ENCODE results near the gene DYNLT5.
"Not testable (repeated sequence)": the region's sequence is repeated elsewhere in the genome, so short reads cannot be mapped to it uniquely, and the experiment has no call there.

DYNLT5 gene

GRCh38 chr1:66750577-66750976 is 1.7 kb upstream of the DYNLT5 start:
- no peak for DNase-seq (ENCODE audit: low spot score)

- DNase-seq (ENCODE audit: low spot score) = no peak
Observed at GRCh38 chr1:66751160-66751559, 1.1 kb upstream of the DYNLT5 start.

DNA sequence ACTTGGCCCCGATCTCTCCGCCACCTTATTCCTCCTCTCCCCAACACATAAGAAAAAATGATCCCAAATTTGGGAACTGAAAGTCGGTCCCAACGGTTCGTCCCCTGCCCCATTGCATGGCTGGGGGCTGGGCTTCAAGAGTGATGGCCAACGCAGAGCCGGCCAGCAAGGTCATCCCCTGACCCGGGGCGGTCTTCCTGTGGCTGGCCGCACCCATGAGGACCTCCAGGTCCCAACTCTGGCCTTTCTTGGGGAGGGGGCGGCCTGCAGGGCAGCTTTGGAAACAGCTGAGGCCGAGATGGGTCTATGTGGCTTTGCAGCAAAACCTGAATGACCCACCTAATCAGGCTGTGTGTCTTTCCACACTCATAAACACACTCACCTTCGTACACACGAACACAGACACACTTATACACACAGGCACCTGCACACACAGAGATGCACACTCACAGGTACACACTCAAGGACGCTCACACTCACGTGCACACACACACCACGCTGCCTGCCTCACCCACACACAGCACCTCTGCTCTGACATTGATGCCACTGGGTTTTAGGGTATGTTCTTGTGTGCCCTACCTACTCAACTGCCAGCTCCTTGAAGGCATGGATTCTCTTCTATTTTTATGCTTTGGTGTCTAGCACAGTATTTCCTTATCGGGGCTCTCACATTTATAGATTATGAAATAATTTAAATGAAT is 562 bp downstream of the DYNLT5 start:
- DNase-seq (ENCODE audit: low spot score) = no peak

GRCh38 chr1:66757722-66758240 is 5.5 kb downstream of the DYNLT5 start:
- DNase-seq (ENCODE audit: low spot score) = no peak

DNA sequence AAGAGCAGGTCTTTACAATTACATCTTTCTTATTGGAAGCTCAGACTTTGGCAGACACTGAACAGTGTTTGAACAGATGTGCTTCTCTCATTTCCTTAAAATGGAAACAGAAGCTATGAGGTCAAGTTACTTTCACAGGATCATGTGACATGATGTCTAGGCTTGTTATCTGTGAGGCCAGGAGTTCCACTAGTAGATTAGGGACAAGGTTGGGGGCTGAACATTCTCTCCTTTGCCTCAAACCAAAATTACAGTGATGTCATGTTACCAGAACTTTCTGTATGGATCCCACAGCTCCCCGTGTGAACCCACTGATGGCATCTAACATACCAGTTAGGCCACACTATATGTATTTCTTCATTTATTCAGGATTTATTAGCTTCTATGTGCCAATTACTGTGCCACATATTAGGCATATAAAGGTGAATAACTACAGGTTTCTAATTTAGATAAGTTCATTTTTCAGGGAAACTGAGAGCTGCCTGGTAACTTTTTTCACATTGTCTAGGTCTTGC is 6.0 kb downstream of the DYNLT5 start:
- no peak for DNase-seq (ENCODE audit: low spot score)

GRCh38 chr1:66760506-66760905 is 8.2 kb downstream of the DYNLT5 start:
- no peak for DNase-seq (ENCODE audit: low spot score)

GRCh38 chr1:66761221-66761620 is 9.0 kb downstream of the DYNLT5 start:
- DNase-seq (ENCODE audit: low spot score) = no peak

DNA sequence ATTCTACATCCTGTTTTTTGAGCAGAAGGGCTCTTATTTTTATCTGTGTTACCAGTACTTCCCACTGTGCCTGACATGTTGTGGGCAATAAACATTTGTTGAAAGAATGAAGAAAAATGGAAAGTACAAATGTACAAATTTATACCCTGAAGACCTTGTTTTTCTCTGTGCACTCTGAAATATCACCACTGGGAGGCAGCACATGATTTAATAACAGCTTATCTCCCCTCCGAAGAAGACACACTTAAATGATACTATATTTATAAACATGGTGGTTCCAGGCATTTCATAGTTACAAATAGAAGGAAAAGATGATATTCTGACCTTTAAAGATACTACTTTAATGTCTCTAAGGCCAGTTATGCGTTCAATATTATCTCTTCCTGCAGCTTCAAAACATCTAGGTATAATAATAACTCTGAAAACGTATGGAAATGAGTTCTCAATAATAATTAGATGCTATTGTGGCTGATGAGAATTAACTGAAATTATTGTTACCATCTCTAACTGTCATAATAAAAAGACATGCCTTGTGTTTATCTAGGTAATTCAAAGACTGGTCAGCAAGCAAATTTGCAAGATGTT is 12.8 kb downstream of the DYNLT5 start:
- DNase-seq (ENCODE audit: low spot score) = peak; percentile 56

- no peak for DNase-seq (ENCODE audit: low spot score)
Observed at GRCh38 chr1:66767626-66768025, 15.4 kb downstream of the DYNLT5 start.

DNA sequence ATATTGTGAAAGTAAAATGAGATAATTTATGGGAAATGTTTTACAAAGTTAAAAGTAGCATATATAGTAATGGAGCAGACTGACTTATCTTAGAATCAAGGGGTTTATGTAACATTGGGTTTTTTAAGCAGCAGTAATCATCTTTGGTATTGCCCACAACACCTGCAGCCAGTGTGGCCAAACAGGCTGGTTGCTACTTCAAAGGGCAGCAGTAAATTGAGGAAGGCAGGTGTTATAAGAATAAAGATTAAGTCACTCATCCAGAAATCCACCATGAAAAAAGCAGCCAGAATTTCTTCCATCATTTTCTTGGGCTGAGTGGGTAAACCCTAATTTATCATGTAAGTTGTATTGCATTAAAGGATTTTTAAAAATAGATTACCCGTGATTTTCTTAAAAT is 16.7 kb downstream of the DYNLT5 start:
- no peak for DNase-seq (ENCODE audit: low spot score)

GRCh38 chr1:66769512-66770229 is 17.4 kb downstream of the DYNLT5 start:
- DNase-seq (ENCODE audit: low spot score) = no peak

GRCh38 chr1:66770240-66770639 is 18.0 kb downstream of the DYNLT5 start:
- DNase-seq (ENCODE audit: low spot score) = no peak

DNA sequence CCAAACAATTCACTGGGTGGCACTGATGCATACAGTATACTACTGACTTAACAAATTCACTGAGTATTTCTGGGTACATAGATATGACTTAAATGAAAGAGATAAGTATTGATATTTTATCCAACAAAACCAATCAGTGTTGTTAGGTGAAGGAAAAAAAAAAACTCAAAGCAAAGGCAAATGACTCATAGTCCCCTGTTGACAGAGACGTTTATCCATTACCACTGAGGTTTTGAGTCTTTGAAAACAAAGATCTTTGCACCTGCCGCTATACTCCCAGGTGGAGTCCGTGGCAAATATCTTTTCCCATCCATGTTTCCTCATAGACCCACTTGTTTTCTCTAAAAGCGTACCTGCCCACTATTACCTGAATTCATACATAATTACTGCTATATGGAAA is 18.4 kb downstream of the DYNLT5 start:
- DNase-seq (ENCODE audit: low spot score) = no peak

DNA sequence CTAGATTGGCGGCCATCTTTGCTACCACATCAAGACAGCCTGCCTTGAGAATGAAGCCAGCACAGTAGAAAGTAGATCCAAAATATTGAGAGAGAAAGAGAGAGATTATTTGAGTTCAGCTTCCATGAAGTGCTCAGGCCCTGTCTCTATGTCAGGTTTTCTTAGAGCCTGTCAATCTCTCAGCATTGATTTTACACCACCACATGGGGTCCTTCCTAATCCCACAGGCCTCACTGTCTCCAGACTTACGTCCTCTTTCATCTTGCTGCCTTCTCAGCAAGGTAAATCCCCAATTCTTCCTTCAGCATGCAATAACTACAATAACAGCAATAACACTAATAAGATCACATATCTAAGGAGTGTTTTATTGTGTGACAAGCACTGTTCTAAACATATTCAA is 21.0 kb downstream of the DYNLT5 start:
- DNase-seq (ENCODE audit: low spot score) = no peak

DNA sequence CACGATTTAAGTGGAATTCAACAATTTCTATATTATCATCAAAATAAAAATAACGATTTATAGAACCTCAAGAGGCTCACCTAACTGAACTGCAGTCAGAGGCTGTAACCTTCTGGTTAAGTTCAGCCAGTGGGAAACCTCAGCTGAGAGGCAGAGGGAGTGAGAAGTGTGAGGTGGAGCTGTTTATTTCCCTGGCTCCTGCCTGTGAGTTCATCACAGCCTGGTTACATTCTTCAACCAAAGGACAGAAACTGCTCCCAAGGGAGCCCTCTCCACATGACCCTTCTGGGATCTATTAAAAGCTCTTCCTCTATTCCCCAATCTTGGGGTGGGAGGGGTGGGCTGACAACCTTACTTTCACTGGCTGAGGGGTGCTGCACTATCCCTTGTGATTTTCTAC is 22.2 kb downstream of the DYNLT5 start:
- no peak for DNase-seq (ENCODE audit: low spot score)

- DNase-seq (ENCODE audit: low spot score) = no peak
Observed at GRCh38 chr1:66775646-66776045, 23.4 kb downstream of the DYNLT5 start.

DNA sequence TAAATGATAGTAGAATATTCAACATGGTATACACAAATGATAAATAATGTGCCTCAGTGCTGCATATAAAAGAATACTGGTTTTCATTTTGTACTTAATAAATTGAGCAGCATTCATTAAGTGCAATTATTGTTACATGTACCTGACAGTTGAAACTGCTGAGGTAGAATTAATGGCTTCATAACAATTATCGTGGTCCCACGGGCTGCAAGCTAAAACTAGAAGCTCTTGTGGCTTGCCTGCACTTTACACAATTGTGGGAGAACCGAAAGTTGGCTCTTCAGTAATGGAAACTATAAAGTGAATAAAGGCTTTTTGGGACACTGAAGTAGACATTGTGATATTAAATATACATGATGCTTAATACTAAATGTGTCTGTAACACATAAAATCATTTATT is 25.6 kb downstream of the DYNLT5 start:
- DNase-seq (ENCODE audit: low spot score) = no peak

- DNase-seq (ENCODE audit: low spot score) = no peak
Observed at GRCh38 chr1:66778266-66778665, 26.0 kb downstream of the DYNLT5 start.

- no peak for DNase-seq (ENCODE audit: low spot score)
Observed at GRCh38 chr1:66778969-66779368, 26.7 kb downstream of the DYNLT5 start.

DNA sequence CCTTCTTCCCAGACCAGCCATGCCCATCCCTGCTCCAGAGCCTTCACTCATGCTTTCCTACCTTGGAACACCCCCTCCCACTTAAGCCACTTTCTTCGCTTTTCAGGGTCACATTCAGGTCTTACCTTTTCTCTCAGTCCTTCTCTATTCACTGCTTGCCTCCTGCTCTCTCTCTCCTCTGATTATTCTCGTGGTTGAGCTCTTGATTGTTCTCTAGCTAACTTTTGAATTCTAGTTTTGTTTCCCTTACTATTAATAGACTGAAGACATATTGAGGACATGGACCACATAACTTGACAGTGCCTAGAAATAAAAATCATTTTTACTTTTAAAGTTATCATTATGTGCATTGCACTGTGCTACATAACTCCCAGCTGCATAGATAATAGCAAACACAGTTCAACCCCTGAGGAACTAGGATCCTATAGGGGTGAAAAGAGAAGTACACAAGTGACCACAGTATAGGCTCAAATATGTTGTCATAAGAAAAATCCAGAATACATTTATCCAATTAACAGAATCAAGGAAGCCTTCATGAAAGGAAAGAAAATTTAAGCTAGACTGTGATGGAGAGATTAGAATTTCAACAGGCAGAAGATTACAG is 27.3 kb downstream of the DYNLT5 start:
- no peak for DNase-seq (ENCODE audit: low spot score)

DNA sequence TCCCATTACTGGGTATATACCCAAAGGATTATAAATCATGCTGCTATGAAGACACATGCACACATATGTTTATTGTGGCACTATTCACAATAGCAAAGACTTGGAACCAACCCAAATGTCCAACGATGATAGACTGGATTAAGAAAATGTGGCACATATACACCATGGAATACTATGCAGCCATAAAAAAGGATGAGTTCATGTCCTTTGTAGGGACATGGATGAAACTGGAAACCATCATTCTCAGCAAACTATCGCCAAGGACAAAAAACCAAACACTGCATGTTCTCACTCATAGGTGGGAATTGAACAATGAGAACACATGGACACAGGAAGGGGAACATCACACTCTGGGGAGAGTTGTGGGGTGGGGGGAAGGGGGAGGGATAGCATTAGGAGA is 33.5 kb downstream of the DYNLT5 start:
- not testable (repeated sequence) for DNase-seq (ENCODE audit: low spot score)

GRCh38 chr1:66787641-66788040 is 35.4 kb downstream of the DYNLT5 start:
- DNase-seq (ENCODE audit: low spot score) = no peak

Measured in cerebellar cortex (tissue), 1 donor.